ENCODE results near the gene U2AF2. TPM values are rescaled to one million over a fixed set of nuclear protein-coding genes. Genes with fewer than 3 reads are reported as not detected.

U2AF2 gene
- total RNA-seq, 1 donor from 2014 or later, result 216 TPM

- DNase-seq, result no peak
- H3K36me3 Mint-ChIP-seq (ENCODE audit: unreplicated experiment), result no peaks in the 10 kb centered on the region
- TF ChIP-seq CTCF (IDR thresholded peaks at IDR 0.05; ENCODE audit: partially characterized antibody, unreplicated experiment), result no peak
- no peak overlapping the region for H3K27ac Mint-ChIP-seq (ENCODE audit: unreplicated experiment)
- H3K4me3 Mint-ChIP-seq (ENCODE audit: unreplicated experiment), result no peak overlapping the region
- no peaks in the 10 kb centered on the region for H3K27me3 Mint-ChIP-seq (ENCODE audit: unreplicated experiment)
- no peaks in the 10 kb centered on the region for H3K9me3 Mint-ChIP-seq (ENCODE audit: unreplicated experiment)
- H3K4me1 Mint-ChIP-seq (ENCODE audit: low read depth, unreplicated experiment), result no peaks in the 10 kb centered on the region
Measured at GRCh38 chr19:55685776-55686175, 30.9 kb downstream of the U2AF2 start.

- no peak overlapping the region for H3K27ac Mint-ChIP-seq (ENCODE audit: unreplicated experiment)
- H3K4me3 Mint-ChIP-seq (ENCODE audit: unreplicated experiment), result no peak overlapping the region
- TF ChIP-seq CTCF (IDR thresholded peaks at IDR 0.05; ENCODE audit: partially characterized antibody, unreplicated experiment), result no peak
- H3K27me3 Mint-ChIP-seq (ENCODE audit: unreplicated experiment), result no peaks in the 10 kb centered on the region
- DNase-seq, result no peak
- H3K9me3 Mint-ChIP-seq (ENCODE audit: unreplicated experiment), result no peaks in the 10 kb centered on the region
- H3K4me1 Mint-ChIP-seq (ENCODE audit: low read depth, unreplicated experiment), result no peaks in the 10 kb centered on the region
- no peaks in the 10 kb centered on the region for H3K36me3 Mint-ChIP-seq (ENCODE audit: unreplicated experiment)
Measured at GRCh38 chr19:55686311-55687050, 31.6 kb downstream of the U2AF2 start.

- DNase-seq, result no peak
- Mint-ChIP-seq H3K36me3 (ENCODE audit: unreplicated experiment) (no peaks in the 10 kb centered on the region), H3K27me3 (ENCODE audit: unreplicated experiment) (peaks cover 1% of the 10 kb centered on the region), H3K27ac (ENCODE audit: unreplicated experiment) (no peak overlapping the region), H3K4me1 (ENCODE audit: low read depth, unreplicated experiment) (no peaks in the 10 kb centered on the region), H3K9me3 (ENCODE audit: unreplicated experiment) (no peaks in the 10 kb centered on the region), H3K4me3 (ENCODE audit: unreplicated experiment) (no peak overlapping the region)
- TF ChIP-seq CTCF (IDR thresholded peaks at IDR 0.05; ENCODE audit: partially characterized antibody, unreplicated experiment), result no peak
Measured at GRCh38 chr19:55687281-55688201, 32.7 kb downstream of the U2AF2 start.

- peak overlapping the region; percentile 25 for H3K4me3 Mint-ChIP-seq (ENCODE audit: unreplicated experiment)
- peak overlapping the region; percentile 92 for H3K27ac Mint-ChIP-seq (ENCODE audit: unreplicated experiment)
- no peaks in the 10 kb centered on the region for H3K4me1 Mint-ChIP-seq (ENCODE audit: low read depth, unreplicated experiment)
- no peaks in the 10 kb centered on the region for H3K36me3 Mint-ChIP-seq (ENCODE audit: unreplicated experiment)
- peaks cover 2% of the 10 kb centered on the region for H3K9me3 Mint-ChIP-seq (ENCODE audit: unreplicated experiment)
- TF ChIP-seq CTCF (IDR thresholded peaks at IDR 0.05; ENCODE audit: partially characterized antibody, unreplicated experiment), result no peak
- peaks cover 1% of the 10 kb centered on the region for H3K27me3 Mint-ChIP-seq (ENCODE audit: unreplicated experiment)
- DNase-seq, result peak; percentile 76
Measured at GRCh38 chr19:55688422-55689218, 33.8 kb downstream of the U2AF2 start.

All from glutamatergic neuron (in vitro differentiated cells).